SU-DHL-6 (cell line): ENCODE data around the gene ARHGAP44.

ENCODE experiments used
- EZH2phosphoT487 ChIP-seq: fragments of 200-600 bp; sonication (generic), shearing (Covaris generic); conservative IDR thresholded peaks from 2 replicates; pipeline ENCODE4 v1.6.1; 2018; ENCODE audit warnings: mild to moderate bottlenecking, antibody characterized with exemption, low read length, moderate library complexity, mixed read lengths
- TF ChIP-seq, protein P1 (sequence below): fragments of 200-600 bp; sonication (generic); IDR thresholded peaks from one replicate; pipeline ENCODE4 v1.5.1; 2017; ENCODE audit warnings: antibody characterized with exemption, mild to moderate bottlenecking, low read length, moderate library complexity; ENCODE audit not compliant: insufficient read depth, poor library complexity, severe bottlenecking

DNA sequence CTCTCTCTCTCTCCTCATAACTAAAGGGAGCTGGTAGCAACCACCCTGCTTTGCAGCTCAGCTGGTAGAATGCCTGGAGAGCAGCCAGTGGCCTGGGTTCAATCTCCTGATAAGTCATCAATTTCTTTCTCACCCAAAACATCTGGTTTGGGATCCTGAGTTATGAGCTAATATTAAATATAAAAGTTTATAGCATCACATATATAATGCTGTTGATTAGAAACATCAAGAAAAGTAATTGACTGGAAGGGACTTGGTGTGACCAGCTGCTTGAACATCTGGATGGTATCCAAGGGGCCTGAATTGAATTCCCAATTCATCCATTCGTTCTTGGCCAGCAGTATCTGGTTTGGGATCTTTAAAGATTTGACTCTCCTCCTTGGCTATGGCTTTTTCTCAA is 240.8 kb downstream of the ARHGAP44 start:
- TF ChIP-seq, protein P1, sequence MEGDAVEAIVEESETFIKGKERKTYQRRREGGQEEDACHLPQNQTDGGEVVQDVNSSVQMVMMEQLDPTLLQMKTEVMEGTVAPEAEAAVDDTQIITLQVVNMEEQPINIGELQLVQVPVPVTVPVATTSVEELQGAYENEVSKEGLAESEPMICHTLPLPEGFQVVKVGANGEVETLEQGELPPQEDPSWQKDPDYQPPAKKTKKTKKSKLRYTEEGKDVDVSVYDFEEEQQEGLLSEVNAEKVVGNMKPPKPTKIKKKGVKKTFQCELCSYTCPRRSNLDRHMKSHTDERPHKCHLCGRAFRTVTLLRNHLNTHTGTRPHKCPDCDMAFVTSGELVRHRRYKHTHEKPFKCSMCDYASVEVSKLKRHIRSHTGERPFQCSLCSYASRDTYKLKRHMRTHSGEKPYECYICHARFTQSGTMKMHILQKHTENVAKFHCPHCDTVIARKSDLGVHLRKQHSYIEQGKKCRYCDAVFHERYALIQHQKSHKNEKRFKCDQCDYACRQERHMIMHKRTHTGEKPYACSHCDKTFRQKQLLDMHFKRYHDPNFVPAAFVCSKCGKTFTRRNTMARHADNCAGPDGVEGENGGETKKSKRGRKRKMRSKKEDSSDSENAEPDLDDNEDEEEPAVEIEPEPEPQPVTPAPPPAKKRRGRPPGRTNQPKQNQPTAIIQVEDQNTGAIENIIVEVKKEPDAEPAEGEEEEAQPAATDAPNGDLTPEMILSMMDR = no peak
- TF ChIP-seq EZH2phosphoT487 = no peak
